Ovary (tissue), 9 donors: ENCODE results near the gene SLC22A2. TPM values are rescaled to one million over a fixed set of nuclear protein-coding genes. Genes with fewer than 3 reads are reported as not detected.

ENCODE experiments used
- DNase-seq, 5 donors: peaks; one replicate each; pipeline ENCODE4 v3.0.0-alpha.2; 2019 to 2020
- H3K27ac ChIP-seq, 2 donors: fragments of 200-600 bp; one replicate each; pipeline versions ENCODE4 v1.5.1 to v1.8.0; 2019 to 2022
- H3K27me3 ChIP-seq: fragments of 200-600 bp; one replicate; pipeline ENCODE4 v1.8.0; 2022
- H3K36me3 ChIP-seq: fragments of 200-600 bp; sonication (generic); one replicate; pipeline ENCODE4 v1.5.1; 2019
- H3K4me1 ChIP-seq: one replicate; pipeline ENCODE4 v1.8.1; 2013; ENCODE audit warnings: mild to moderate bottlenecking, moderate library complexity; ENCODE audit not compliant: insufficient read depth
- H3K4me3 ChIP-seq: fragments of 200-600 bp; sonication (generic); one replicate; pipeline ENCODE4 v1.5.1; 2017
- H3K9me3 ChIP-seq, 2 donors: fragments of 200-600 bp in 1 of 2; sonication (generic) in 1 of 2; one replicate each; pipeline versions ENCODE4 v1.5.1 to v1.8.1; 2013 to 2019; ENCODE audit warnings: mild to moderate bottlenecking in 1 of 2, moderate library complexity in 1 of 2
- EP300 ChIP-seq: sonication (generic); formaldehyde crosslinking; IDR thresholded peaks from one replicate; pipeline ENCODE4 v1.6.1; 2017; ENCODE audit warnings: antibody characterized with exemption
- POLR2A ChIP-seq: fragments of 450-650 bp; IDR thresholded peaks from one replicate; pipeline ENCODE4 v1.6.1; 2017; ENCODE audit warnings: antibody characterized with exemption, mild to moderate bottlenecking, moderate library complexity
- WGBS, 3 donors: extraction: QIAGEN DNeasy Blood & Tissue Kit in 1 of 3; methylation state at CpG; one replicate each; pipeline versions ENCODE4 v1.1.5 to v1.1.7; 2013 to 2017; 5-methylcytosine and 5-hydroxymethylcytosine counted together
- intact Hi-C, 4 donors: fragments of 100-400 bp; cut with DNase I; formaldehyde crosslinking; loops; one replicate each; pipeline versions ENCODE4 v1.11.0 to v1.15.1; 2022 to 2023
- polyA plus RNA-seq, 2 donors: library from polyadenylated mRNA; stranded (reverse); fragments of 200-250 nt in 1 of 2; fragments of 350-450 nt in 1 of 2; fragmentation: Illumina TruSeq in 1 of 2; extraction: RNeasy Lipid Tissue Mini Kit (QIAGEN cat#74804) in 1 of 2; gene quantifications; one replicate each; pipeline ENCODE4 v1.2.3, GENCODE V29; 2013 to 2014
- total RNA-seq, 7 donors: library from RNA; depleted of rRNA in 2 of 7; stranded (reverse); fragments of >200 nt in 2 of 7; fragmentation: NEBNext Ultra II Directional in 3 of 7; extraction: Animal tissue kit (Norgen Biotek cat#: 25700) in 3 of 7; gene quantifications; one replicate each; pipeline versions ENCODE4 v1.1.0 to v1.2.4, GENCODE V29; 2016 to 2023
- TF ChIP-seq, protein P1 (sequence below), 3 donors: fragments of 450-650 bp in 2 of 3; fragments of 200-600 bp in 1 of 3; IDR thresholded peaks; one replicate each; pipeline versions ENCODE4 v1.5.1 to v1.8.0; 2016 to 2022; ENCODE audit warnings: antibody characterized with exemption in 3 of 3, mild to moderate bottlenecking in 1 of 3
- donor health status: DM: no; HTN: no; CAD: no; lungs with moderate emphysema.
- donor health status: DM: no; HTN: no; CAD: no.
- donor health status: Bipolar disorder and iron deficiency.
- donor health status: DM: yes; HTN: yes; CAD: no.
- donor health status: DM: no; HTN: no; CAD: no.
- donor health status: DM: yes; HTN: yes; CAD: no.

Gene SLC22A2
- total and polyA plus RNA-seq, 9 donors: 0.10 to 0.20 (median 0.16) TPM; not detected in 6

DNA sequence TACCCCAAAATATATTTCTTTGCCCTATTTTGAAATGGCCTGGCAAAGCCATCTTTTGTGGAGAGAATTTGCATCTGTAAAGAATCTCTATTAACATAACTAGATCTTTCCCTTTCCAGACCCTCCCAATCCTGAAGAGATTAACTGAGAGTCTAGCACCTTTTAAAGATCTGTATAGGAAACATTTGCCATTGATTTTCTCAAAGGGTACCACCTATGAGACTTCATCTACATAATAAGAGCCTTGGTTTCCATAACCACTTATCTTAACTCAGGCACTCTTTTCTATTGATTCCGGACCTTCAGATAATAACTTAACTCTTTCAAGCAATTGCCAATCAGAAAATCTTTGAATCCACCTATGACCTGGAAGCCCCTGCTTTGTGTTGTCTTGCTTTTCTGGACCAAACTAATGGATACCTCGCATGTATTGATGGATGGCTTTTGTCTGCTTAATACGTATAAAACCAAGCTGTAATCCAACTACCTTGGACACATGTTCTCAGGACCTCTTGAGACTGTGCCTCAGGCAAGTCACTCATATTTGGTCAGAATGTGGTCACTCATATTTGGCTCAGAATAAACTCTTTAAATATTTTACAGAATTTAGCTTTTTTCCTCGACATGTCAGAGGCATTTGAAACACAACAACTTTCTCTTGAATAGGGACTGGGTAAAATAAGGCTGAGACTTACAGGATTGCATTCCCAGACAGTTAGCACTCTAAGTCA is 31.4 kb downstream of the SLC22A2 start:
- intact Hi-C loops: no loop called here
- Histone ChIP-seq H3K4me3 (no peak overlapping the region), H3K9me3 (no peaks in the 10 kb centered on the region), H3K27me3 (no peaks in the 10 kb centered on the region), H3K36me3 (no peaks in the 10 kb centered on the region), H3K27ac (no peak overlapping the region), H3K4me1 (no peaks in the 10 kb centered on the region)
- DNase-seq: no peak
- TF ChIP-seq POLR2A: no peak
- TF ChIP-seq EP300: no peak
- TF ChIP-seq, protein P1, sequence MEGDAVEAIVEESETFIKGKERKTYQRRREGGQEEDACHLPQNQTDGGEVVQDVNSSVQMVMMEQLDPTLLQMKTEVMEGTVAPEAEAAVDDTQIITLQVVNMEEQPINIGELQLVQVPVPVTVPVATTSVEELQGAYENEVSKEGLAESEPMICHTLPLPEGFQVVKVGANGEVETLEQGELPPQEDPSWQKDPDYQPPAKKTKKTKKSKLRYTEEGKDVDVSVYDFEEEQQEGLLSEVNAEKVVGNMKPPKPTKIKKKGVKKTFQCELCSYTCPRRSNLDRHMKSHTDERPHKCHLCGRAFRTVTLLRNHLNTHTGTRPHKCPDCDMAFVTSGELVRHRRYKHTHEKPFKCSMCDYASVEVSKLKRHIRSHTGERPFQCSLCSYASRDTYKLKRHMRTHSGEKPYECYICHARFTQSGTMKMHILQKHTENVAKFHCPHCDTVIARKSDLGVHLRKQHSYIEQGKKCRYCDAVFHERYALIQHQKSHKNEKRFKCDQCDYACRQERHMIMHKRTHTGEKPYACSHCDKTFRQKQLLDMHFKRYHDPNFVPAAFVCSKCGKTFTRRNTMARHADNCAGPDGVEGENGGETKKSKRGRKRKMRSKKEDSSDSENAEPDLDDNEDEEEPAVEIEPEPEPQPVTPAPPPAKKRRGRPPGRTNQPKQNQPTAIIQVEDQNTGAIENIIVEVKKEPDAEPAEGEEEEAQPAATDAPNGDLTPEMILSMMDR (IDR thresholded peaks at IDR 0.05): no peak
- 81 to 87% (median 83%) methylated on average over 4 of the region's 4 CpGs for WGBS, 3 donors

DNA sequence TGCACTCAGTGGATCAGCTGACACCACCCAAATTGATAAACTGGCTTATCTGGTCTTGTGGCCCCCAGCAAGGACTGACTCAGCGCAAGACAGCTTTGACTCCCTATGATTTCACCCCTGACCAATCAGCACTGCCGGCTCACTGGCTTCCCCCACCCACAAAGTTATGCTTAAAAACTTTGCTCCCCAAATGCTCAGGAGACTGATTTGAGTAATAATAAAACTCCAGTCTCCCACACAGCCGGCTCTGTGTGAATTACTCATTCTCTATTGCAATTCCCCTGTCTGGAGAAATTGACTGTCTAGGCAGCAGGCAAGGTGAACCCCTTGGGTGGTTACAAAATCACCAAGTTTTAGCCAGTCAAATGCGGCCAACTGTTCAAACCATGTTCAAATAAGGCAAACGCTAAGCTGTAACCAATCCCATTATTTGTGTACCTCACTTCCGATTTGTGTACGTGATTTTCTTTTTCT is 32.5 kb downstream of the SLC22A2 start:
- no peak for DNase-seq
- intact Hi-C loops: no loop called here
- Histone ChIP-seq H3K27me3 (no peaks in the 10 kb centered on the region), H3K4me3 (no peak overlapping the region), H3K4me1 (no peaks in the 10 kb centered on the region), H3K9me3 (no peaks in the 10 kb centered on the region), H3K27ac (no peak overlapping the region), H3K36me3 (no peaks in the 10 kb centered on the region)
- WGBS, 3 donors: 82 to 87% (median 84%) methylated on average over 7 of the region's 7 CpGs
- no peak for TF ChIP-seq POLR2A
- TF ChIP-seq, protein P1 (IDR thresholded peaks at IDR 0.05): no peak
- TF ChIP-seq EP300: no peak

DNA sequence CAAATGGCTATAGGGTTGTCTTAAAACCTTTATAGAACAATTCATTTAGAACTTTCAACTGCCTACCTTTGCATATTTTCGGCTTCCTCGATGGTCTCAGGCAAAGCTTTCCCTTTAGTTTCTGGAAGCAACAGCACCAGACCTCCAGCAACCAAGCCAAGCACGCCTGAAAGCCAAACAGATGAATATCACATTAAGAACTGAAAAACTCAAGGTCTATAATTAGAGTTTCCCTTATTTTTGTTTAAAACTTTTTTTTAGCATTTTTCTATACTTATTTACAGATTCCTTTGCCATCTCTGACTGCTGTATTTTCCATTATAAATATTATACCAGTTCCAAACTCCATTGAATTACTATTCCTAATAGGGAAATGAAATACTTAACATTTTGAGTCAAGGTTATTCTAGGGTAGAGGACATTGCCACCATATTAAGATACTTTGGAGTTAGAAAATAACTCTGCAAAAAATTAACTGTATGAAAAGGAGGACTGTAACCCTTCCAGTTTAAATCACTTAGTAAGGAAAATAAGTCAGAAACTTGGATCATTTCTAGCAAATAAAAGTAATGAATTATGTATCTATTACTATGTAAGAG is 33.9 kb downstream of the SLC22A2 start:
- no peak for TF ChIP-seq EP300
- no peak for TF ChIP-seq POLR2A
- TF ChIP-seq, protein P1 (IDR thresholded peaks at IDR 0.05): no peak
- intact Hi-C loops: no loop called here
- Histone ChIP-seq H3K4me3 (no peak overlapping the region), H3K4me1 (no peaks in the 10 kb centered on the region), H3K36me3 (no peaks in the 10 kb centered on the region), H3K27ac (no peak overlapping the region), H3K27me3 (no peaks in the 10 kb centered on the region), H3K9me3 (no peaks in the 10 kb centered on the region)
- DNase-seq: no peak
- WGBS, 3 donors: 34 to 40% (median 39%) methylated on average over 3 of the region's 3 CpGs

DNA sequence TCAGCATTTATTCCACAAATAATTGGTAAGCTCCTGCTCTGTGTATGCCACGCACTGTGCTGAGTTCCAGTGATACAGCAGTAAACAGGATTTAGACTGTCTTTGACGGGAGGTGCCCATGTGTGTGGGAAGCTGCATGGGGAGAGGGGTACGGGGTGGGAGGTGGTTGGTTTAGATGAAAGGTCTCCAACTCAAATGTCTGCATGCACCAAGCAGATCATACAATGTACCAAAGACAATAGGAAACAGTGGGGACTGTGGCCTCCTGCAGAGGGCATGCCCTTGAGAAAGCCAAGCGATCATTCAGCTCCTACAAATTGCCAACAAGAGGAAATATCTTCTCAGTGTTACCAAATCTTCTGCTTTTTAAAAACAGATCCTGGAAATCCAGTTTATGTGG is 36.1 kb downstream of the SLC22A2 start:
- Histone ChIP-seq H3K27ac (no peak overlapping the region), H3K36me3 (no peaks in the 10 kb centered on the region), H3K4me3 (no peak overlapping the region), H3K27me3 (no peaks in the 10 kb centered on the region), H3K4me1 (no peaks in the 10 kb centered on the region), H3K9me3 (no peaks in the 10 kb centered on the region)
- DNase-seq: no peak
- intact Hi-C loops: no loop called here
- no peak for TF ChIP-seq EP300
- TF ChIP-seq, protein P1 (IDR thresholded peaks at IDR 0.05): no peak
- TF ChIP-seq POLR2A: no peak
- WGBS, 3 donors: 77 to 91% (median 89%) methylated on average over 4 of the region's 4 CpGs
